H1 (cell line): ENCODE results near the gene ARHGEF3. TPM values are rescaled to one million over a fixed set of nuclear protein-coding genes. Genes with fewer than 3 reads are reported as not detected.

Source experiments
- CTCF ChIA-PET: fragments of 300-600 bp; sonication (Branson Sonifier 250); formaldehyde crosslinking; loops from one replicate; lab custom pipeline; 2021; ENCODE audit not compliant: partially characterized antibody; lab: Charles Lee
- POLR2A ChIA-PET: fragments of 300-600 bp; sonication (Branson Sonifier 250); formaldehyde crosslinking; loops from one replicate; lab custom pipeline; 2021; ENCODE audit warnings: inconsistent platforms; ENCODE audit not compliant: partially characterized antibody; lab: Charles Lee
- DNase-seq, 2 experiments: peaks; one replicate each; pipeline versions ENCODE4 v3.0.0 to v3.0.0-alpha.2; 2010 to 2022; ENCODE audit warnings: low spot score in 2 of 2, low read depth in 1 of 2, mixed read lengths in 1 of 2
- FAIRE-seq: peaks from 2 replicates; lab custom pipeline; 2011; peaks lifted over from hg19 to GRCh38; lab: Jason Lieb, UNC
- H2AFZ ChIP-seq: 2 replicates; pipeline ENCODE4 v1.8.1; 2012; ENCODE audit warnings: low read length, inconsistent platforms
- H2AK5ac ChIP-seq: 2 replicates; pipeline ENCODE4 v1.6.1; 2013; ENCODE audit warnings: low read depth, low read length
- H2BK120ac ChIP-seq: replicated peaks from 2 replicates; pipeline ENCODE3; 2013; ENCODE audit warnings: low read depth, low read length, inconsistent platforms
- H2BK12ac ChIP-seq: 2 replicates; pipeline ENCODE4 v1.6.1; 2013; ENCODE audit warnings: low read depth, low read length
- H2BK15ac ChIP-seq: 2 replicates; pipeline ENCODE4 v1.6.1; 2013; ENCODE audit warnings: low read length
- H2BK20ac ChIP-seq: 2 replicates; pipeline ENCODE4 v1.6.1; 2013; ENCODE audit warnings: low read length
- H2BK5ac ChIP-seq: 2 replicates; pipeline ENCODE4 v1.6.1; 2013; ENCODE audit warnings: low read depth, low read length
- H3K14ac ChIP-seq: 2 replicates; pipeline ENCODE4 v1.6.1; 2013; ENCODE audit warnings: inconsistent platforms; ENCODE audit not compliant: insufficient read length
- H3K18ac ChIP-seq: 2 replicates; pipeline ENCODE4 v1.6.1; 2013; ENCODE audit warnings: low read length; ENCODE audit errors: extremely low read depth
- H3K23ac ChIP-seq: 2 replicates; pipeline ENCODE4 v1.6.1; 2013; ENCODE audit warnings: inconsistent platforms; ENCODE audit not compliant: insufficient read length
- H3K23me2 ChIP-seq: 2 replicates; pipeline ENCODE4 v1.6.1; 2013; ENCODE audit warnings: low read depth, low read length
- H3K27ac ChIP-seq: 2 replicates; pipeline ENCODE4 v1.6.1; 2011; ENCODE audit warnings: low read depth, low read length, inconsistent platforms
- H3K27me3 ChIP-seq, 4 experiments: replicated peaks in 1 of 4; 1 replicate in 1 of 4; 2 replicates in 3 of 4; pipeline versions ENCODE4 v1.6.1 to v1.8.1; 2011 to 2013; ENCODE audit warnings: low read length in 3 of 4, mild to moderate bottlenecking in 3 of 4, inconsistent platforms in 2 of 4, mixed read lengths in 2 of 4, moderate library complexity in 1 of 4; ENCODE audit not compliant: control insufficient read depth in 3 of 4, insufficient read depth in 3 of 4; ENCODE audit errors: extremely low read depth in 1 of 4
- H3K36me3 ChIP-seq, 4 experiments: 2 replicates each; pipeline versions ENCODE4 v1.6.1 to v1.8.1; 2011 to 2013; ENCODE audit warnings: mild to moderate bottlenecking in 4 of 4, low read length in 3 of 4, moderate library complexity in 2 of 4, control low read depth in 1 of 4, inconsistent platforms in 1 of 4; ENCODE audit not compliant: insufficient read depth in 4 of 4, control insufficient read depth in 2 of 4
- H3K4ac ChIP-seq: replicated peaks from 2 replicates; pipeline ENCODE3; 2013; ENCODE audit warnings: low read length, low read depth, mixed read lengths, inconsistent platforms; ENCODE audit not compliant: insufficient read length
- H3K4me1 ChIP-seq, 4 experiments: replicated peaks in 1 of 4; 1 replicate in 1 of 4; 2 replicates in 3 of 4; pipeline versions ENCODE4 v1.6.1 to v1.8.1; 2011 to 2013; ENCODE audit warnings: low read length in 3 of 4, inconsistent platforms in 2 of 4, mixed read lengths in 1 of 4; ENCODE audit not compliant: insufficient read depth in 4 of 4, control insufficient read depth in 3 of 4
- H3K4me2 ChIP-seq, 2 experiments: 2 replicates each; pipeline versions ENCODE4 v1.6.1 to v1.8.1; 2011 to 2013; ENCODE audit warnings: low read depth in 2 of 2, low read length in 2 of 2, control low read depth in 1 of 2, inconsistent platforms in 1 of 2, mild to moderate bottlenecking in 1 of 2; ENCODE audit not compliant: insufficient read depth in 1 of 2
- H3K4me3 ChIP-seq, 4 experiments: fragments of 200-600, 300-600 bp in 1 of 4; sonication (generic), shearing (Covaris generic), sonication (Bioruptor Twin) in 1 of 4; 2 replicates each; pipeline versions ENCODE4 v1.5.1 to v1.8.1; 2011 to 2016; ENCODE audit warnings: low read length in 4 of 4, low read depth in 3 of 4, control low read depth in 2 of 4, inconsistent platforms in 2 of 4, mild to moderate bottlenecking in 2 of 4, mixed read lengths in 1 of 4, moderate library complexity in 1 of 4; ENCODE audit not compliant: insufficient read depth in 2 of 4; ENCODE audit errors: extremely low read depth in 1 of 4
- H3K56ac ChIP-seq: replicated peaks from 2 replicates; pipeline ENCODE3; 2013; ENCODE audit warnings: low read depth, mild to moderate bottlenecking, mixed read lengths, low read length, inconsistent platforms; ENCODE audit not compliant: insufficient read length
- H3K79me1 ChIP-seq: 2 replicates; pipeline ENCODE4 v1.6.1; 2013; ENCODE audit warnings: low read depth, low read length, control low read depth
- H3K79me2 ChIP-seq, 2 experiments: 2 replicates each; pipeline versions ENCODE4 v1.6.1 to v1.8.1; 2012 to 2013; ENCODE audit warnings: low read length in 2 of 2, mild to moderate bottlenecking in 2 of 2, inconsistent platforms in 1 of 2; ENCODE audit not compliant: insufficient read depth in 2 of 2, control insufficient read depth in 1 of 2
- H3K9ac ChIP-seq, 4 experiments: replicated peaks in 1 of 4; 1 replicate in 1 of 4; 2 replicates in 3 of 4; pipeline versions ENCODE4 v1.6.1 to v1.8.1; 2011 to 2013; ENCODE audit warnings: low read depth in 3 of 4, low read length in 3 of 4, control low read depth in 2 of 4, mild to moderate bottlenecking in 2 of 4, moderate library complexity in 2 of 4, inconsistent platforms in 1 of 4; ENCODE audit errors: extremely low read depth in 1 of 4
- H3K9me3 ChIP-seq, 2 experiments: 2 replicates each; pipeline versions ENCODE4 v1.6.1 to v1.8.1; 2012 to 2013; ENCODE audit warnings: mild to moderate bottlenecking in 2 of 2, moderate library complexity in 2 of 2, control low read depth in 1 of 2, inconsistent platforms in 1 of 2, low read depth in 1 of 2, low read length in 1 of 2, mixed read lengths in 1 of 2; ENCODE audit not compliant: insufficient read depth in 2 of 2
- H4K20me1 ChIP-seq, 2 experiments: replicated peaks in 1 of 2; 2 replicates each; pipeline versions ENCODE3 to v1.8.1; 2011 to 2013; ENCODE audit warnings: inconsistent platforms in 2 of 2, low read length in 2 of 2, mild to moderate bottlenecking in 1 of 2; ENCODE audit not compliant: insufficient read depth in 2 of 2, control insufficient read depth in 1 of 2
- H4K5ac ChIP-seq: 2 replicates; pipeline ENCODE4 v1.6.1; 2013; ENCODE audit warnings: low read length, low read depth, mixed read lengths, inconsistent platforms; ENCODE audit not compliant: insufficient read length
- H4K8ac ChIP-seq: 2 replicates; pipeline ENCODE4 v1.8.0; 2013; ENCODE audit warnings: mild to moderate bottlenecking, moderate library complexity, low read length, inconsistent platforms; ENCODE audit not compliant: insufficient read depth; ENCODE audit errors: extremely low read depth
- H4K91ac ChIP-seq: replicated peaks from 2 replicates; pipeline ENCODE3; 2013; ENCODE audit warnings: low read length, mixed read lengths, inconsistent platforms; ENCODE audit not compliant: insufficient read length
- BCL11A ChIP-seq, 2 experiments: IDR thresholded peaks; one replicate each; pipeline ENCODE4 v1.6.1; 2011; ENCODE audit warnings: low read depth in 2 of 2, low read length in 2 of 2, mild to moderate bottlenecking in 2 of 2
- CBX8 ChIP-seq: fragments of 300-800, 300-1000 bp; sonication (generic); IDR thresholded peaks from 2 replicates; pipeline ENCODE4 v1.7.1; 2016; ENCODE audit warnings: low read depth, low read length, borderline replicate concordance
- CREB1 ChIP-seq: IDR thresholded peaks from 2 replicates; pipeline ENCODE4 v1.6.1; 2012; ENCODE audit warnings: inconsistent platforms
- GABPA ChIP-seq: IDR thresholded peaks from 2 replicates; pipeline ENCODE4 v1.6.1; 2011; ENCODE audit warnings: mild to moderate bottlenecking, low read length, moderate library complexity, borderline replicate concordance; ENCODE audit not compliant: insufficient read depth
- PHF8 ChIP-seq: fragments of 200-600 bp; sonication (generic); conservative IDR thresholded peaks from 2 replicates; pipeline ENCODE4 v1.7.1; 2012; ENCODE audit warnings: low read depth, mild to moderate bottlenecking, inconsistent platforms, low read length, moderate library complexity
- POLR2A ChIP-seq, 2 experiments: IDR thresholded peaks; 1 replicate in 1 of 2; 2 replicates in 1 of 2; pipeline ENCODE4 v1.6.1; 2011; ENCODE audit warnings: low read depth in 2 of 2, low read length in 2 of 2, mild to moderate bottlenecking in 2 of 2; ENCODE audit errors: control extremely low read depth in 1 of 2
- POU5F1 ChIP-seq: IDR thresholded peaks from 2 replicates; pipeline ENCODE4 v1.6.1; 2011; ENCODE audit warnings: low read depth, mild to moderate bottlenecking, low read length, moderate library complexity
- RAD21 ChIP-seq, 2 experiments: IDR thresholded peaks in 1 of 2; conservative IDR thresholded peaks in 1 of 2; 2 replicates each; pipeline ENCODE4 v1.6.1; 2011; ENCODE audit warnings: low read depth in 2 of 2, low read length in 2 of 2, improper control_type of control experiment in 1 of 2, inconsistent platforms in 1 of 2, mild to moderate bottlenecking in 1 of 2, moderate library complexity in 1 of 2
- RBBP5 ChIP-seq: IDR thresholded peaks from 2 replicates; pipeline ENCODE4 v1.7.1; 2012; ENCODE audit warnings: low read depth, mild to moderate bottlenecking, inconsistent platforms, low read length, moderate library complexity, borderline replicate concordance
- SIN3A ChIP-seq, 2 experiments: IDR thresholded peaks in 1 of 2; conservative IDR thresholded peaks in 1 of 2; 2 replicates each; pipeline ENCODE4 v1.6.1; 2011 to 2012; ENCODE audit warnings: low read length in 2 of 2, improper control_type of control experiment in 1 of 2, low read depth in 1 of 2, mild to moderate bottlenecking in 1 of 2
- TAF1 ChIP-seq: IDR thresholded peaks from 2 replicates; pipeline ENCODE4 v1.6.1; 2011; ENCODE audit warnings: mild to moderate bottlenecking, low read depth, low read length
- WGBS, 2 experiments: shearing (Covaris generic) in 1 of 2; methylation state at CpG; one replicate each; pipeline versions ENCODE4 v1.1.6 to v1.1.7; 2013 to 2015; ENCODE audit warnings: low lambda C conversion rate in 2 of 2, mixed read lengths in 2 of 2, inconsistent platforms in 1 of 2, low coverage in 1 of 2, missing lambda C conversion rate in 1 of 2; ENCODE audit not compliant: insufficient replicate concordance in 2 of 2, insufficient coverage in 1 of 2, insufficient read length in 1 of 2; ENCODE audit errors: extremely low coverage in 1 of 2, missing lambda C conversion rate in 1 of 2; 5-methylcytosine and 5-hydroxymethylcytosine counted together
- polyA plus RNA-seq, 7 experiments: library from polyadenylated mRNA; depleted of rRNA in 3 of 7; stranded (reverse) in 5 of 7; unstranded in 2 of 7; fragments of >200 nt in 5 of 7; fragments of 200-250 nt in 2 of 7; gene quantifications; 1 replicate in 5 of 7; 2 replicates in 1 of 7; 4 replicates in 1 of 7; pipeline versions ENCODE4 v1.2.1 to v1.2.3, GENCODE V29; 2011 to 2013; ENCODE audit warnings: missing spikeins in 2 of 7, mixed read lengths in 2 of 7
- total RNA-seq: library from RNA; stranded (reverse); fragmentation: NEBNext Ultra II Directional; extraction: Animal tissue kit (Norgen Biotek cat#: 25700); gene quantifications from 2 replicates; pipeline ENCODE4 v1.2.1, GENCODE V29; 2021
- TF ChIP-seq, protein P1 (sequence below): IDR thresholded peaks from 2 replicates; pipeline ENCODE4 v1.6.1; 2011; ENCODE audit warnings: low read length, improper control_type of control experiment

Gene ARHGEF3
- total and polyA plus RNA-seq, 2 of the 8 experiments (the other 6 are each of a cell fraction or from before 2014, with no cell fraction given): 2.8 to 6.0 TPM

DNA sequence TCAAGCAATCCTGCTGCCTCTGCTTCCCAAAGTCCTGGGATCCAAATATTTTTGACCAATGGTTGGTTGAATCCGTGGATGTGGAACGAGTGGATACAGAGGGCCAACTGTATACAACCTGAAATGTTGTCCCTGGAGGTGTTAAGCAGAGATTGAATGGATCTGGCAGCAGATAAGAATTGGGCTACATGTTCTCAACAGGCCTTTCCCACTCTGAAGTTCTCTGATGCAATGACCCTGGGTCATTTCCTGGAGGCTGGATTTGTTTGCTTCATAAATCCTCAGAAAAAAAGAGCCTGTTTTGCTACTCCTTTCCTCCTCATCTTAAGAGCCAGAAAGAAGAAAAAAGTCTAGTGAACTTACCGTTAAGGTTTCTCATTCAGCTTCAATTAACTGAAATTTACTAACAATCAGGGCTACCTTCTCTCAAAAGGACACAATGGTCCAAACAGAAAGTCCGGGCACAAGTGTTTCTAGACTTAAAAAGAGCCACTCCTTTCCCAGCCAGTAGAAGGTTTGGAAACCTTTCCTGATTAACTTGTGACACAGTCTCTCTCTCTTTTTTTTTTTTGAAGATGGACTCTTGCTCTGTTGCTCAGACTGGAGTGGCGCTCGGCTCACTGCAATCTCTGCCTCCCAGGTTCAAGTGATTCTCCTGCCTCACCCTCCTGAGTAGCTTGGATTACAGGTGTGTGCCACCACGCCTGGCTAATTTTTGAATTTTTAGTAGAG is 6.5 kb downstream of the ARHGEF3 start:
- no peaks in the 10 kb centered on the region for H3K4me1 ChIP-seq
- H3K27ac ChIP-seq: no peak overlapping the region; the same call in 1 of the 2 replicates
- no peak overlapping the region for H2BK20ac ChIP-seq
- no peaks in the 10 kb centered on the region for H3K23me2 ChIP-seq
- H4K5ac ChIP-seq: no peak overlapping the region
- no peak overlapping the region for H3K23ac ChIP-seq
- H3K79me1 ChIP-seq: no peaks in the 10 kb centered on the region
- no peak overlapping the region for H3K4me2 ChIP-seq
- H2AK5ac ChIP-seq: no peak overlapping the region
- no peak overlapping the region for H3K56ac ChIP-seq
- no peaks in the 10 kb centered on the region for H3K79me2 ChIP-seq
- no peak overlapping the region for H2BK5ac ChIP-seq
- H2BK120ac ChIP-seq: no peak overlapping the region
- DNase-seq (no peak), FAIRE-seq (no peak)
- no peaks in the 10 kb centered on the region for H4K20me1 ChIP-seq
- H3K18ac ChIP-seq: no peak overlapping the region
- no peak overlapping the region for H3K4ac ChIP-seq
- H2BK12ac ChIP-seq: no peak overlapping the region
- ChIA-PET CTCF (interaction anchor here (0.6 kb wide), 1 partner anchor 300 kb away, joined by 3 read pairs; no protein-coding TSS in a partner anchor), POLR2A (no interaction called here)
- no peak overlapping the region for H3K9ac ChIP-seq
- H4K8ac ChIP-seq: no peak overlapping the region
- WGBS, 2 experiments: 93% methylated on average over 7 of the region's 7 CpGs; no CpG with 5 or more reads in 1 of the 2 experiments
- no peaks in the 10 kb centered on the region for H3K27me3 ChIP-seq
- no peak overlapping the region for H2AFZ ChIP-seq
- no peak overlapping the region for H3K4me3 ChIP-seq
- no peak overlapping the region for H2BK15ac ChIP-seq
- H3K36me3 ChIP-seq: no peaks in the 10 kb centered on the region
- no peaks in the 10 kb centered on the region for H3K9me3 ChIP-seq
- H4K91ac ChIP-seq: no peak overlapping the region
- no peak overlapping the region for H3K14ac ChIP-seq
- no peak for TF ChIP-seq CBX8
- TF ChIP-seq PHF8: no peak
- TF ChIP-seq GABPA: no peak
- no peak for TF ChIP-seq RAD21 (IDR thresholded peaks at IDR 0.05 in 1 of 2, conservative IDR thresholded peaks at IDR 0.05 in 1 of 2; ENCODE audit: low read depth in 2 of 2, low read length in 2 of 2)
- TF ChIP-seq, protein P1, sequence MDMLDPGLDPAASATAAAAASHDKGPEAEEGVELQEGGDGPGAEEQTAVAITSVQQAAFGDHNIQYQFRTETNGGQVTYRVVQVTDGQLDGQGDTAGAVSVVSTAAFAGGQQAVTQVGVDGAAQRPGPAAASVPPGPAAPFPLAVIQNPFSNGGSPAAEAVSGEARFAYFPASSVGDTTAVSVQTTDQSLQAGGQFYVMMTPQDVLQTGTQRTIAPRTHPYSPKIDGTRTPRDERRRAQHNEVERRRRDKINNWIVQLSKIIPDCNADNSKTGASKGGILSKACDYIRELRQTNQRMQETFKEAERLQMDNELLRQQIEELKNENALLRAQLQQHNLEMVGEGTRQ: no peak
- no peak for TF ChIP-seq RBBP5
- TF ChIP-seq POLR2A (IDR thresholded peaks at IDR 0.05; ENCODE audit: control extremely low read depth in 1 of 2, low read depth in 2 of 2, low read length in 2 of 2): no peak
- no peak for TF ChIP-seq CREB1
- TF ChIP-seq POU5F1: no peak
- no peak for TF ChIP-seq TAF1
- TF ChIP-seq BCL11A (IDR thresholded peaks at IDR 0.05; ENCODE audit: low read depth in 2 of 2, low read length in 2 of 2): no peak
- TF ChIP-seq SIN3A (conservative IDR thresholded peaks at IDR 0.05 in 1 of 2, IDR thresholded peaks at IDR 0.05 in 1 of 2; ENCODE audit: low read depth in 1 of 2, low read length in 2 of 2): no peak
